Vagina (tissue), 2 donors: Measurements from ENCODE around the gene VDAC1.

ENCODE experiments used
- POLR2AphosphoS5 ChIP-seq, 2 donors: sonication (generic); formaldehyde crosslinking; IDR thresholded peaks; one replicate each; pipeline ENCODE4 v1.9.0; 2017; ENCODE audit warnings: antibody characterized with exemption in 2 of 2, mild to moderate bottlenecking in 2 of 2, low read depth in 1 of 2; ENCODE audit not compliant: insufficient read depth in 1 of 2
- TF ChIP-seq, protein P1 (sequence below), 3 experiments: fragments of 450-650 bp in 2 of 3; fragments of 200-600 bp in 1 of 3; sonication (generic) in 1 of 3; IDR thresholded peaks; one replicate each; pipeline ENCODE4 v1.5.1; 2017 to 2019; ENCODE audit warnings: antibody characterized with exemption in 3 of 3, mild to moderate bottlenecking in 2 of 3, moderate library complexity in 2 of 3

DNA sequence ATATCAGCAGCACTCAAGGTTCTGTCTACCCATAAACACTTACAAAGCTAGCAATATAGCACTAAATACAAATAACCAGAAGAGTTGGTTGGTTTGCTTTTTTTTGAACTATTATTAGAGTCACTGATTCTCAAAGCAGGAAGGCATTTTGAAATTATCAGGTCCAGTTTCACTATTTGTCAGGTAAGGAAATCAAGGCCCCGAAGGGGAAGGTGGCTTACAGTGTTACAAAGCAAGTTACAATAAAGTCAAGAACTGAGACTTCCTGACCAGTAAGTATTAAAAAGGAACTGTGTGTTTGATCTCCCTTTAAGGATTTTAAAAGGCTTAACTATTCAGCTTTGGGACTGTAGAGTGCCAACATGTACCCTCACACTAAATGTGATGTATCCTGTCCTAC, 47.2 kb downstream of the VDAC1 start:
- TF ChIP-seq, protein P1, sequence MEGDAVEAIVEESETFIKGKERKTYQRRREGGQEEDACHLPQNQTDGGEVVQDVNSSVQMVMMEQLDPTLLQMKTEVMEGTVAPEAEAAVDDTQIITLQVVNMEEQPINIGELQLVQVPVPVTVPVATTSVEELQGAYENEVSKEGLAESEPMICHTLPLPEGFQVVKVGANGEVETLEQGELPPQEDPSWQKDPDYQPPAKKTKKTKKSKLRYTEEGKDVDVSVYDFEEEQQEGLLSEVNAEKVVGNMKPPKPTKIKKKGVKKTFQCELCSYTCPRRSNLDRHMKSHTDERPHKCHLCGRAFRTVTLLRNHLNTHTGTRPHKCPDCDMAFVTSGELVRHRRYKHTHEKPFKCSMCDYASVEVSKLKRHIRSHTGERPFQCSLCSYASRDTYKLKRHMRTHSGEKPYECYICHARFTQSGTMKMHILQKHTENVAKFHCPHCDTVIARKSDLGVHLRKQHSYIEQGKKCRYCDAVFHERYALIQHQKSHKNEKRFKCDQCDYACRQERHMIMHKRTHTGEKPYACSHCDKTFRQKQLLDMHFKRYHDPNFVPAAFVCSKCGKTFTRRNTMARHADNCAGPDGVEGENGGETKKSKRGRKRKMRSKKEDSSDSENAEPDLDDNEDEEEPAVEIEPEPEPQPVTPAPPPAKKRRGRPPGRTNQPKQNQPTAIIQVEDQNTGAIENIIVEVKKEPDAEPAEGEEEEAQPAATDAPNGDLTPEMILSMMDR (IDR thresholded peaks at IDR 0.05), result no peak
- TF ChIP-seq POLR2AphosphoS5 (IDR thresholded peaks at IDR 0.05; ENCODE audit: insufficient read depth in 1 of 2, low read depth in 1 of 2), result no peak
